HCT116 (cell line): Measurements from ENCODE around the gene SPEM3.

ENCODE experiments used
- CTCF ChIP-seq, 3 experiments: fragments of 200-600 bp in 1 of 3; sonication (generic) in 1 of 3; IDR thresholded peaks in 2 of 3; conservative IDR thresholded peaks in 1 of 3; 2 replicates each; pipeline ENCODE4 v1.5.1; 2012 to 2017; ENCODE audit warnings: low read depth in 2 of 3, low read length in 2 of 3, antibody characterized with exemption in 1 of 3, borderline replicate concordance in 1 of 3, control low read depth in 1 of 3, mild to moderate bottlenecking in 1 of 3, mixed read lengths in 1 of 3, mixed run types in 1 of 3, moderate library complexity in 1 of 3; ENCODE audit not compliant: insufficient read depth in 1 of 3
- SRF ChIP-seq: IDR thresholded peaks from 2 replicates; pipeline ENCODE4 v1.6.1; 2012; ENCODE audit warnings: low read depth
- ZNF274 ChIP-seq: fragments of 200-500 bp; sonication (Bioruptor generic); IDR thresholded peaks from 2 replicates; pipeline ENCODE4 v1.6.1; 2014; ENCODE audit warnings: mild to moderate bottlenecking, low read depth, low read length, inconsistent platforms

- TF ChIP-seq SRF (no peak), CTCF (IDR thresholded peaks at IDR 0.05 in 2 of 3, conservative IDR thresholded peaks at IDR 0.05 in 1 of 3; ENCODE audit: borderline replicate concordance in 1 of 3, insufficient read depth in 1 of 3, low read depth in 2 of 3, low read length in 2 of 3) (no peak), ZNF274 (no peak)
Measured at GRCh38 chr17:7465597-7466275, 37.1 kb downstream of the SPEM3 start.
